HepG2 (cell line): ENCODE results near the gene IKZF4. TPM values are rescaled to one million over a fixed set of nuclear protein-coding genes. Genes with fewer than 3 reads are reported as not detected.

Source experiments
- ATF7-NPFF ChIP-seq: sonication (generic); formaldehyde crosslinking; IDR thresholded peaks from 2 replicates; pipeline ENCODE4 v1.8.1; 2023; ENCODE audit warnings: mild to moderate bottlenecking, low read depth, missing genetic modification reagents, moderate library complexity
- BCL6 ChIP-seq: IDR thresholded peaks from 2 replicates; pipeline ENCODE4 v1.6.1; 2016; ENCODE audit warnings: missing genetic modification reagents, missing compliant biosample characterization
- ELF4 ChIP-seq: sonication (generic); formaldehyde crosslinking; IDR thresholded peaks from 2 replicates; pipeline ENCODE4 v1.5.0; 2020; ENCODE audit warnings: missing genetic modification reagents, mild to moderate bottlenecking, moderate library complexity, borderline replicate concordance
- FOSL2 ChIP-seq: sonication (generic); formaldehyde crosslinking; IDR thresholded peaks from 2 replicates; pipeline ENCODE4 v1.4.0; 2020; ENCODE audit warnings: missing genetic modification reagents
- MIXL1 ChIP-seq: IDR thresholded peaks from 2 replicates; pipeline ENCODE4 v1.6.1; 2016
- NCOR1 ChIP-seq: fragments of 200-600 bp; sonication (generic); IDR thresholded peaks from 2 replicates; pipeline ENCODE4 v1.7.0; 2017; ENCODE audit warnings: antibody characterized with exemption, low read length, borderline replicate concordance
- TARDBP ChIP-seq: sonication (generic); formaldehyde crosslinking; IDR thresholded peaks from 2 replicates; pipeline ENCODE4 v1.8.0; 2022; ENCODE audit warnings: mild to moderate bottlenecking, missing genetic modification reagents
- ZBTB25 ChIP-seq: IDR thresholded peaks from 2 replicates; pipeline ENCODE4 v1.6.1; 2018; ENCODE audit warnings: missing genetic modification reagents
- ZNF251 ChIP-seq: sonication (generic); formaldehyde crosslinking; IDR thresholded peaks from 2 replicates; pipeline ENCODE4 v1.9.0; 2021; ENCODE audit warnings: mild to moderate bottlenecking, missing genetic modification reagents
- ZNF282 ChIP-seq: fragments of 450-650 bp; IDR thresholded peaks from 2 replicates; pipeline ENCODE4 v1.6.1; 2018; ENCODE audit not compliant: partially characterized antibody
- ZNF749 ChIP-seq: sonication (generic); formaldehyde crosslinking; IDR thresholded peaks from 2 replicates; pipeline ENCODE4 v1.8.0; 2022; ENCODE audit warnings: mild to moderate bottlenecking, missing genetic modification reagents, moderate library complexity, borderline replicate concordance
- polyA plus RNA-seq, 8 experiments: library from polyadenylated mRNA; depleted of rRNA in 3 of 8; stranded (reverse) in 7 of 8; unstranded in 1 of 8; fragments of >200 nt; fragmentation: Illumina TruSeq in 4 of 8; extraction: Trizol in 4 of 8; gene quantifications; 2 replicates each; pipeline versions ENCODE4 v1.2.1 to v1.2.3, GENCODE V29; 2011 to 2016; ENCODE audit warnings: low read depth in 4 of 8, missing spikeins in 1 of 8, mixed read lengths in 1 of 8; ENCODE audit not compliant: insufficient read depth in 1 of 8
- total RNA-seq, 5 experiments: library from RNA; depleted of rRNA; stranded (reverse); fragments of >200 nt; fragmentation: Illumina TruSeq; extraction: Trizol; gene quantifications; 2 replicates each; pipeline ENCODE4 v1.2.3, GENCODE V29; 2016; ENCODE audit warnings: low read depth in 1 of 5
- TF ChIP-seq, protein P1 (sequence below): sonication (generic); formaldehyde crosslinking; IDR thresholded peaks from 2 replicates; pipeline ENCODE4 v1.4.0; 2020; ENCODE audit warnings: missing genetic modification reagents
- TF ChIP-seq, protein P2 (sequence below): sonication (generic); formaldehyde crosslinking; IDR thresholded peaks from 2 replicates; pipeline ENCODE4 v1.5.0; 2020; ENCODE audit warnings: mild to moderate bottlenecking, missing genetic modification reagents
- TF ChIP-seq, protein P3 (sequence below): sonication (generic); formaldehyde crosslinking; IDR thresholded peaks from 2 replicates; pipeline ENCODE4 v1.8.1; 2022; ENCODE audit warnings: low read depth, mild to moderate bottlenecking, missing genetic modification reagents

The IKZF4 gene
- total and polyA plus RNA-seq, 2 of the 13 experiments (the other 11 are each of a cell fraction or from before 2014, with no cell fraction given) = 0.58 to 2.2 TPM

- TF ChIP-seq, protein P1, sequence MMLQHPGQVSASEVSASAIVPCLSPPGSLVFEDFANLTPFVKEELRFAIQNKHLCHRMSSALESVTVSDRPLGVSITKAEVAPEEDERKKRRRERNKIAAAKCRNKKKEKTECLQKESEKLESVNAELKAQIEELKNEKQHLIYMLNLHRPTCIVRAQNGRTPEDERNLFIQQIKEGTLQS (CRISPR knock-in tag) = 0 out of 2 replicates have a peak, but pooled peaks have one; percentile 11
- TF ChIP-seq ATF7-NPFF (CRISPR knock-in tag) (no peak), NCOR1 (no peak), TARDBP (CRISPR knock-in tag) (no peak; the same call in 1 of the 2 replicates), ZNF749 (0 out of 2 replicates have a peak, but pooled peaks have one; percentile 61), ZNF251 (CRISPR knock-in tag) (no peak), BCL6 (CRISPR knock-in tag) (peak; percentile 40; the same call in 1 of the 2 replicates), ZBTB25 (CRISPR knock-in tag) (no peak), FOSL2 (peak; percentile 1; the same call in 1 of the 2 replicates), ELF4 (CRISPR knock-in tag) (no peak), MIXL1 (CRISPR knock-in tag) (0 out of 2 replicates have a peak, but pooled peaks have one; percentile 8), ZNF282 (no peak)
- TF ChIP-seq, protein P2, sequence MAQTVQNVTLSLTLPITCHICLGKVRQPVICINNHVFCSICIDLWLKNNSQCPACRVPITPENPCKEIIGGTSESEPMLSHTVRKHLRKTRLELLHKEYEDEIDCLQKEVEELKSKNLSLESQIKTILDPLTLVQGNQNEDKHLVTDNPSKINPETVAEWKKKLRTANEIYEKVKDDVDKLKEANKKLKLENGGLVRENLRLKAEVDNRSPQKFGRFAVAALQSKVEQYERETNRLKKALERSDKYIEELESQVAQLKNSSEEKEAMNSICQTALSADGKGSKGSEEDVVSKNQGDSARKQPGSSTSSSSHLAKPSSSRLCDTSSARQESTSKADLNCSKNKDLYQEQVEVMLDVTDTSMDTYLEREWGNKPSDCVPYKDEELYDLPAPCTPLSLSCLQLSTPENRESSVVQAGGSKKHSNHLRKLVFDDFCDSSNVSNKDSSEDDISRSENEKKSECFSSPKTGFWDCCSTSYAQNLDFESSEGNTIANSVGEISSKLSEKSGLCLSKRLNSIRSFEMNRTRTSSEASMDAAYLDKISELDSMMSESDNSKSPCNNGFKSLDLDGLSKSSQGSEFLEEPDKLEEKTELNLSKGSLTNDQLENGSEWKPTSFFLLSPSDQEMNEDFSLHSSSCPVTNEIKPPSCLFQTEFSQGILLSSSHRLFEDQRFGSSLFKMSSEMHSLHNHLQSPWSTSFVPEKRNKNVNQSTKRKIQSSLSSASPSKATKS (CRISPR knock-in tag) = no peak
- TF ChIP-seq, protein P3, sequence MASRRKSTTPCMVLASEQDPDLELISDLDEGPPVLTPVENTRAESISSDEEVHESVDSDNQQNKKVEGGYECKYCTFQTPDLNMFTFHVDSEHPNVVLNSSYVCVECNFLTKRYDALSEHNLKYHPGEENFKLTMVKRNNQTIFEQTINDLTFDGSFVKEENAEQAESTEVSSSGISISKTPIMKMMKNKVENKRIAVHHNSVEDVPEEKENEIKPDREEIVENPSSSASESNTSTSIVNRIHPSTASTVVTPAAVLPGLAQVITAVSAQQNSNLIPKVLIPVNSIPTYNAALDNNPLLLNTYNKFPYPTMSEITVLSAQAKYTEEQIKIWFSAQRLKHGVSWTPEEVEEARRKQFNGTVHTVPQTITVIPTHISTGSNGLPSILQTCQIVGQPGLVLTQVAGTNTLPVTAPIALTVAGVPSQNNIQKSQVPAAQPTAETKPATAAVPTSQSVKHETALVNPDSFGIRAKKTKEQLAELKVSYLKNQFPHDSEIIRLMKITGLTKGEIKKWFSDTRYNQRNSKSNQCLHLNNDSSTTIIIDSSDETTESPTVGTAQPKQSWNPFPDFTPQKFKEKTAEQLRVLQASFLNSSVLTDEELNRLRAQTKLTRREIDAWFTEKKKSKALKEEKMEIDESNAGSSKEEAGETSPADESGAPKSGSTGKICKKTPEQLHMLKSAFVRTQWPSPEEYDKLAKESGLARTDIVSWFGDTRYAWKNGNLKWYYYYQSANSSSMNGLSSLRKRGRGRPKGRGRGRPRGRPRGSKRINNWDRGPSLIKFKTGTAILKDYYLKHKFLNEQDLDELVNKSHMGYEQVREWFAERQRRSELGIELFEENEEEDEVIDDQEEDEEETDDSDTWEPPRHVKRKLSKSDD (CRISPR knock-in tag) = peak; percentile 36; the same call in 1 of the 2 replicates
Measured at GRCh38 chr12:56078931-56079722, 58.3 kb downstream of the IKZF4 start (continued).
